Measurements from ENCODE around the gene SDHA.
"Not testable (repeated sequence)": the region's sequence is repeated elsewhere in the genome, so short reads cannot be mapped to it uniquely, and the experiment has no call there.

SDHA gene

DNA sequence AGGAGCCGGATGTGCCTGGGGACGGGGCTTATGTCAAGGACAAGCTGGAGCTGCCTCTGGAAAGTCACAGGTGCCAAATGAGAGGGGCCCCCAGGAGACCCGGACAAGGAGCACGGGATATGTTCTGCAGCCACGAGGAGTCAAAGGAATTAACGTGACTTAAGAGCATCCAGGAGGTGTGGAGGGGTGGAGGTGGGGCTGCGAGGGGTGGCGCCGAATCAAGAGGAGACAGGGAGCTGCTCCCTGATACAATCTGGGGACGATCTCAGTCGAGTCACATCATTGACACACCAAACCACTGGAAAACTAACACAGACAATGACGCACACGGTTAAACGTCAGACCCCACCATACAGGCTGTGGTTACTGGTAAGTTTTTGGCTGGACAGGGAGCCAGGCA, 10.5 kb upstream of the SDHA start:
- Histone ChIP-seq H3K27me3 (ENCODE audit: insufficient read depth, low read depth, severe bottlenecking) (no peaks in the 10 kb centered on the region), H3K9me3 (ENCODE audit: severe bottlenecking) (no peaks in the 10 kb centered on the region), H3K4me3 (ENCODE audit: low read depth, low read length) (no peak overlapping the region), H3K36me3 (peaks cover 36% of the 10 kb centered on the region), H3K27ac (no peak overlapping the region)
- DNase-seq, result no peak
- TF ChIP-seq, protein P1, sequence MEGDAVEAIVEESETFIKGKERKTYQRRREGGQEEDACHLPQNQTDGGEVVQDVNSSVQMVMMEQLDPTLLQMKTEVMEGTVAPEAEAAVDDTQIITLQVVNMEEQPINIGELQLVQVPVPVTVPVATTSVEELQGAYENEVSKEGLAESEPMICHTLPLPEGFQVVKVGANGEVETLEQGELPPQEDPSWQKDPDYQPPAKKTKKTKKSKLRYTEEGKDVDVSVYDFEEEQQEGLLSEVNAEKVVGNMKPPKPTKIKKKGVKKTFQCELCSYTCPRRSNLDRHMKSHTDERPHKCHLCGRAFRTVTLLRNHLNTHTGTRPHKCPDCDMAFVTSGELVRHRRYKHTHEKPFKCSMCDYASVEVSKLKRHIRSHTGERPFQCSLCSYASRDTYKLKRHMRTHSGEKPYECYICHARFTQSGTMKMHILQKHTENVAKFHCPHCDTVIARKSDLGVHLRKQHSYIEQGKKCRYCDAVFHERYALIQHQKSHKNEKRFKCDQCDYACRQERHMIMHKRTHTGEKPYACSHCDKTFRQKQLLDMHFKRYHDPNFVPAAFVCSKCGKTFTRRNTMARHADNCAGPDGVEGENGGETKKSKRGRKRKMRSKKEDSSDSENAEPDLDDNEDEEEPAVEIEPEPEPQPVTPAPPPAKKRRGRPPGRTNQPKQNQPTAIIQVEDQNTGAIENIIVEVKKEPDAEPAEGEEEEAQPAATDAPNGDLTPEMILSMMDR (IDR thresholded peaks at IDR 0.05; ENCODE audit: low read depth, low read length), result no peak

GRCh38 chr5:208449-209114, 9.5 kb upstream of the SDHA start:
- DNase-seq, result no peak
- Histone ChIP-seq H3K9me3 (ENCODE audit: severe bottlenecking) (no peaks in the 10 kb centered on the region), H3K27me3 (ENCODE audit: insufficient read depth, low read depth, severe bottlenecking) (no peaks in the 10 kb centered on the region), H3K36me3 (peaks cover 33% of the 10 kb centered on the region), H3K27ac (no peak overlapping the region), H3K4me3 (ENCODE audit: low read depth, low read length) (no peak overlapping the region)
- TF ChIP-seq, protein P1 (IDR thresholded peaks at IDR 0.05; ENCODE audit: low read depth, low read length), result no peak

- DNase-seq, result no peak
- Histone ChIP-seq H3K4me3 (ENCODE audit: low read depth, low read length) (no peak overlapping the region), H3K9me3 (ENCODE audit: severe bottlenecking) (no peaks in the 10 kb centered on the region), H3K36me3 (peaks cover 13% of the 10 kb centered on the region), H3K27me3 (ENCODE audit: insufficient read depth, low read depth, severe bottlenecking) (no peaks in the 10 kb centered on the region), H3K27ac (no peak overlapping the region)
- TF ChIP-seq, protein P1 (IDR thresholded peaks at IDR 0.05; ENCODE audit: low read depth, low read length), result no peak
Measured at GRCh38 chr5:213803-214395, 4.2 kb upstream of the SDHA start.

- not testable (repeated sequence) for DNase-seq; H3K27me3 ChIP-seq (ENCODE audit: insufficient read depth, low read depth, severe bottlenecking); H3K9me3 ChIP-seq (ENCODE audit: severe bottlenecking); H3K27ac ChIP-seq; H3K4me3 ChIP-seq (ENCODE audit: low read depth, low read length)
- peaks cover 18% of the 10 kb centered on the region for H3K36me3 ChIP-seq
Measured at GRCh38 chr5:215256-215655, 2.9 kb upstream of the SDHA start.

DNA sequence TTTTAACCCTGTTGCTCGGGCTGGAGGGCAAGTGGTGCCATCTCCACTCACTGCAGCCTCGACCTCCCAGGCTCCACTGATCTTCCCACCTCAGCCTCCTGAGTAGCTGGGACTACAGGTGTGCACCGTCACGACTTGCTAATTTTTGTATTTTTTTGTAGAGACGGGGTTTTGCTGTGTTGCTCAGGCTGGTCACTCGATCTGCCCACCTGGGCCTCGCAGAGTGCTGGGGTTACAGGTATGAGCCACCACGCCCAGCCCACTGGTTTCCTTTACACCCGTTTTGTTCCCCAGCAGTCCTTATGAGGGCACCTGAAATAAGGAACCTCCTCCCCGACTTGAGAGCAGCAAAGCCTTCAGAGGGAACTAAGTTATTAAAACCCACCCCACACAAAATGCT, 2.0 kb upstream of the SDHA start:
- H3K27me3 ChIP-seq (ENCODE audit: insufficient read depth, low read depth, severe bottlenecking); H3K9me3 ChIP-seq (ENCODE audit: severe bottlenecking); H3K4me3 ChIP-seq (ENCODE audit: low read depth, low read length); H3K27ac ChIP-seq; DNase-seq: not testable (repeated sequence)
- peaks cover 20% of the 10 kb centered on the region for H3K36me3 ChIP-seq

GRCh38 chr5:218457-219291, 554 bp downstream of the SDHA start:
- DNase-seq, result peak; percentile 62
- Histone ChIP-seq H3K4me3 (ENCODE audit: low read depth, low read length) (peak overlapping the region; percentile 98), H3K27me3 (ENCODE audit: insufficient read depth, low read depth, severe bottlenecking) (no peaks in the 10 kb centered on the region), H3K9me3 (ENCODE audit: severe bottlenecking) (no peaks in the 10 kb centered on the region), H3K36me3 (peaks cover 18% of the 10 kb centered on the region), H3K27ac (peak overlapping the region; percentile 94)
- TF ChIP-seq, protein P1 (IDR thresholded peaks at IDR 0.05; ENCODE audit: low read depth, low read length), result no peak
